NCI-H82 (cell line): ENCODE data around the gene CENPT.

Source experiments
- DNase-seq: peaks from one replicate; lab custom pipeline; 2025; lab: John Stamatoyannopoulos, UW

CENPT gene

GRCh38 chr16:67847064-67847861, at the start of gene CENPT:
CENPT (minus strand) TSS chr16:67847693; CDS start chr16:67833859, 13,834 bp downstream.
- DNase-seq = peak; percentile 78

- DNase-seq = no peak
These were observed 49.7 kb upstream of the CENPT start for GRCh38 chr16:67897231-67897630.

GRCh38 chr16:67893743-67894399, 46.4 kb upstream of the CENPT start:
- DNase-seq = peak; percentile 42

- peak; percentile 96 for DNase-seq
These were observed 45.6 kb upstream of the CENPT start, which contains the start of gene PSKH1 for GRCh38 chr16:67892899-67893742. PSKH1 (plus strand) TSS chr16:67893254; CDS start chr16:67908750, 15,496 bp downstream.

- DNase-seq = no peak
These were observed 44.9 kb upstream of the CENPT start for GRCh38 chr16:67892375-67892774.

- peak; percentile 38 for DNase-seq
These were observed 40.8 kb upstream of the CENPT start for GRCh38 chr16:67888331-67888730.

GRCh38 chr16:67886387-67886786, 38.9 kb upstream of the CENPT start:
- DNase-seq = peak; percentile 40

- DNase-seq = no peak
These were observed 38.5 kb upstream of the CENPT start for GRCh38 chr16:67885976-67886375.

GRCh38 chr16:67885545-67885944, 38.1 kb upstream of the CENPT start:
- DNase-seq = no peak

- peak; percentile 93 for DNase-seq
These were observed 37.2 kb upstream of the CENPT start, which contains the start of gene NRN1L for GRCh38 chr16:67884684-67885083. NRN1L (plus strand) TSS chr16:67884885; CDS start chr16:67884904, 19 bp downstream.

GRCh38 chr16:67883872-67884261, 36.4 kb upstream of the CENPT start:
- DNase-seq = peak; percentile 63

GRCh38 chr16:67883146-67883871, 35.8 kb upstream of the CENPT start:
- no peak for DNase-seq

GRCh38 chr16:67882374-67883145, 35.1 kb upstream of the CENPT start:
- no peak for DNase-seq

GRCh38 chr16:67881621-67882161, 34.2 kb upstream of the CENPT start:
- no peak for DNase-seq

GRCh38 chr16:67880584-67880983, 33.1 kb upstream of the CENPT start:
- no peak for DNase-seq

GRCh38 chr16:67879936-67880335, 32.4 kb upstream of the CENPT start:
- DNase-seq = no peak

- no peak for DNase-seq
These were observed 32.0 kb upstream of the CENPT start for GRCh38 chr16:67879462-67879861.

GRCh38 chr16:67878846-67879245, 31.4 kb upstream of the CENPT start:
- DNase-seq = no peak

GRCh38 chr16:67878232-67878631, 30.7 kb upstream of the CENPT start:
- DNase-seq = no peak

GRCh38 chr16:67877064-67877463, 29.6 kb upstream of the CENPT start:
- DNase-seq = no peak

GRCh38 chr16:67874372-67874771, 26.9 kb upstream of the CENPT start:
- no peak for DNase-seq
